HEK293 (cell line): ENCODE data around the gene PALB2.

ENCODE experiments used
- CTCF ChIA-PET: fragments of 350-600 bp; formaldehyde crosslinking; extraction: SDS; loops from one replicate; lab custom pipeline; 2021; ENCODE audit warnings: antibody characterized with exemption; lab: Yijun Ruan, JAX
- POLR2A ChIA-PET: fragments of 300-600 bp; formaldehyde crosslinking; extraction: SDS; loops from one replicate; lab custom pipeline; 2020; ENCODE audit warnings: antibody characterized with exemption, inconsistent platforms; lab: Yijun Ruan, JAX
- H3K27ac ChIP-seq: fragments of 200-500 bp; sonication (Bioruptor generic); 2 replicates; pipeline ENCODE4 v1.5.1; 2014; ENCODE audit warnings: low read depth, low read length, control low read depth, inconsistent platforms; ENCODE audit errors: extremely low read depth
- H3K36me3 ChIP-seq, 2 experiments: fragments of 200-500 bp in 1 of 2; sonication (Bioruptor generic) in 1 of 2; 1 replicate in 1 of 2; 2 replicates in 1 of 2; pipeline ENCODE4 v1.5.1; 2014 to 2017; ENCODE audit warnings: inconsistent platforms in 2 of 2, low read length in 2 of 2; ENCODE audit not compliant: control insufficient read depth in 2 of 2, insufficient read depth in 1 of 2
- H3K4me1 ChIP-seq: fragments of 200-500 bp; sonication (Bioruptor generic); 2 replicates; pipeline ENCODE4 v1.5.1; 2014; ENCODE audit warnings: mild to moderate bottlenecking, low read length, inconsistent platforms; ENCODE audit not compliant: control insufficient read depth, insufficient read depth
- H3K4me3 ChIP-seq: 2 replicates; pipeline ENCODE4 v1.5.1; 2011; ENCODE audit warnings: low read depth, mild to moderate bottlenecking, control low read depth, low read length, moderate library complexity
- H3K9me3 ChIP-seq: fragments of 200-500 bp; sonication (Bioruptor generic); 2 replicates; pipeline ENCODE4 v1.5.1; 2014; ENCODE audit warnings: low read depth, low read length, inconsistent platforms; ENCODE audit not compliant: control insufficient read depth, insufficient read depth
- SALL2 ChIP-seq: fragments of 450-650 bp; formaldehyde crosslinking; IDR thresholded peaks from 2 replicates; pipeline ENCODE4 v1.5.0; 2017; ENCODE audit warnings: missing biosample characterization, mild to moderate bottlenecking, missing genetic modification characterization, borderline replicate concordance
- SCRT2 ChIP-seq: fragments of 450-650 bp; formaldehyde crosslinking; IDR thresholded peaks from 2 replicates; pipeline ENCODE4 v1.5.1; 2016; ENCODE audit warnings: missing biosample characterization, missing genetic modification characterization
- SETDB1 ChIP-seq: IDR thresholded peaks from one replicate; pipeline ENCODE4 v1.6.1; 2017; ENCODE audit warnings: mild to moderate bottlenecking, low read length, moderate library complexity, mixed read lengths; ENCODE audit not compliant: insufficient read length
- ZBTB21 ChIP-seq: fragments of 450-650 bp; formaldehyde crosslinking; IDR thresholded peaks from 2 replicates; pipeline ENCODE4 v1.5.1; 2017; ENCODE audit warnings: missing biosample characterization, missing genetic modification characterization
- ZNF292 ChIP-seq: fragments of 450-650 bp; formaldehyde crosslinking; IDR thresholded peaks from 2 replicates; pipeline ENCODE4 v1.5.1; 2016; ENCODE audit warnings: low read depth, missing biosample characterization, missing genetic modification characterization, borderline replicate concordance
- ZNF302 ChIP-seq: fragments of 450-650 bp; formaldehyde crosslinking; IDR thresholded peaks from 2 replicates; pipeline ENCODE4 v1.5.1; 2016; ENCODE audit warnings: missing biosample characterization, missing genetic modification characterization, low read depth
- ZNF510 ChIP-seq: fragments of 450-650 bp; formaldehyde crosslinking; IDR thresholded peaks from 2 replicates; pipeline ENCODE4 v1.5.1; 2018; ENCODE audit warnings: mild to moderate bottlenecking, missing genetic modification characterization, missing biosample characterization; ENCODE audit not compliant: insufficient replicate concordance
- ZNF544 ChIP-seq: fragments of 450-650 bp; formaldehyde crosslinking; IDR thresholded peaks from 2 replicates; pipeline ENCODE4 v1.5.0; 2017; ENCODE audit warnings: missing biosample characterization, missing genetic modification characterization
- ZNF555 ChIP-seq: fragments of 450-650 bp; formaldehyde crosslinking; conservative IDR thresholded peaks from 2 replicates; pipeline ENCODE4 v1.5.1; 2017; ENCODE audit warnings: missing biosample characterization, mild to moderate bottlenecking, missing genetic modification characterization, inconsistent platforms
- ZNF585B ChIP-seq: fragments of 450-650 bp; formaldehyde crosslinking; IDR thresholded peaks from 2 replicates; pipeline ENCODE4 v1.5.1; 2016; ENCODE audit warnings: missing biosample characterization, missing genetic modification characterization
- ZNF600 ChIP-seq: fragments of 450-650 bp; formaldehyde crosslinking; IDR thresholded peaks from 2 replicates; pipeline ENCODE4 v1.5.1; 2016; ENCODE audit warnings: missing biosample characterization, missing genetic modification characterization
- ZNF623 ChIP-seq: fragments of 450-650 bp; formaldehyde crosslinking; IDR thresholded peaks from 2 replicates; pipeline ENCODE4 v1.5.1; 2016; ENCODE audit warnings: missing biosample characterization, missing genetic modification characterization
- ZNF701 ChIP-seq: fragments of 450-650 bp; formaldehyde crosslinking; IDR thresholded peaks from 2 replicates; pipeline ENCODE4 v1.5.1; 2016; ENCODE audit warnings: missing biosample characterization, missing genetic modification characterization
- ZNF768 ChIP-seq: fragments of 450-650 bp; formaldehyde crosslinking; IDR thresholded peaks from 2 replicates; pipeline ENCODE4 v1.5.1; 2018; ENCODE audit warnings: missing biosample characterization, mild to moderate bottlenecking, missing genetic modification characterization
- ZNF785 ChIP-seq: fragments of 450-650 bp; formaldehyde crosslinking; IDR thresholded peaks from 2 replicates; pipeline ENCODE4 v1.5.1; 2016; ENCODE audit warnings: missing biosample characterization, missing genetic modification characterization
- TF ChIP-seq, protein P1 (sequence below): fragments of 450-650 bp; IDR thresholded peaks from 2 replicates; pipeline ENCODE4 v1.5.1; 2018; ENCODE audit warnings: missing biosample characterization, mild to moderate bottlenecking, missing genetic modification characterization
- TF ChIP-seq, protein P2 (sequence below): fragments of 450-650 bp; formaldehyde crosslinking; conservative IDR thresholded peaks from 2 replicates; pipeline ENCODE4 v1.5.1; 2016; ENCODE audit warnings: low read depth, missing biosample characterization, missing genetic modification characterization
- TF ChIP-seq, protein P3 (sequence below): fragments of 450-650 bp; formaldehyde crosslinking; IDR thresholded peaks from 2 replicates; pipeline ENCODE4 v1.5.1; 2017; ENCODE audit warnings: missing biosample characterization, missing genetic modification characterization
- TF ChIP-seq, protein P4 (sequence below): fragments of 450-650 bp; formaldehyde crosslinking; IDR thresholded peaks from 2 replicates; pipeline ENCODE4 v1.5.1; 2017; ENCODE audit warnings: missing biosample characterization, missing genetic modification characterization
- TF ChIP-seq, protein P5 (sequence below): fragments of 450-650 bp; formaldehyde crosslinking; IDR thresholded peaks from 2 replicates; pipeline ENCODE4 v1.5.1; 2016; ENCODE audit warnings: missing biosample characterization, missing genetic modification characterization

The PALB2 gene

DNA sequence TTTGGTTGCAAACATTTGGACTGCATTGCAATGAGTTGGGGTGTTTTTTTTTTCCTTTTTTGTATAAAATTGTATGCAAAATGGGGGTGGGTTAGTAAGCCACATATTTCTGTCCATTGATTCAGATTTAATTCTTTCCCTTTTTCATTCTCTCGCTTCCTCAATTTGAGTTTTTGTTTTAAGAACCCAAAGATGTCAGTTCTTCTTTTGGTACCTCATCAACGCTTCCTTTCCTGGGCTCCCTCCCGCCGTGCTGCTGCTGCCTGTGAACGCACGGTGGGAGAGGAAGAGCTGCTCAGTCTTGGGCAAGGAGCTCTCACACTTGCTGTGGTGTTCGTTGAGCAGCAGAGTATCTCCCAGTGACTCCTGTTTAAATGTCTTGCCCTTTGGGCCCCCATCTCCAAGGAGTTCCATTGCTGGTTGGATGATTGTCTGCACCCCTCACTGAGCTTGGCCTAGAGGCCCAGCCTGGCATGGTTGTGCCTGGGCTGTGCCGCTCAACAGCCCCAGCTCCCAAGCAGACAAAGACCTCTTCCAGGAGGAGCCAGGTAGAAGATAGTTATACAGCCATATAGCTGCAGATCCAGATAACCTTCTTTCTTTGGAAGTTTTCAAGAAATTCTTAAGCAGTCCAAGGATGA lies 70.0 kb downstream of the PALB2 start:
- H3K27ac ChIP-seq = no peak overlapping the region
- H3K4me1 ChIP-seq = no peaks in the 10 kb centered on the region
- TF ChIP-seq ZNF600 (tag by site-specific recombination) (no peak), ZNF701 (tag by site-specific recombination) (no peak), ZNF585B (tag by site-specific recombination) (no peak), ZNF555 (tag by site-specific recombination) (no peak), ZNF292 (tag by site-specific recombination) (no peak), SCRT2 (tag by site-specific recombination) (no peak), SETDB1 (no peak), ZNF785 (tag by site-specific recombination) (no peak), SALL2 (no peak), ZNF510 (tag by site-specific recombination) (no peak), ZNF302 (tag by site-specific recombination) (no peak), ZNF768 (tag by site-specific recombination) (no peak), ZNF623 (tag by site-specific recombination) (no peak)
- TF ChIP-seq, protein P1, sequence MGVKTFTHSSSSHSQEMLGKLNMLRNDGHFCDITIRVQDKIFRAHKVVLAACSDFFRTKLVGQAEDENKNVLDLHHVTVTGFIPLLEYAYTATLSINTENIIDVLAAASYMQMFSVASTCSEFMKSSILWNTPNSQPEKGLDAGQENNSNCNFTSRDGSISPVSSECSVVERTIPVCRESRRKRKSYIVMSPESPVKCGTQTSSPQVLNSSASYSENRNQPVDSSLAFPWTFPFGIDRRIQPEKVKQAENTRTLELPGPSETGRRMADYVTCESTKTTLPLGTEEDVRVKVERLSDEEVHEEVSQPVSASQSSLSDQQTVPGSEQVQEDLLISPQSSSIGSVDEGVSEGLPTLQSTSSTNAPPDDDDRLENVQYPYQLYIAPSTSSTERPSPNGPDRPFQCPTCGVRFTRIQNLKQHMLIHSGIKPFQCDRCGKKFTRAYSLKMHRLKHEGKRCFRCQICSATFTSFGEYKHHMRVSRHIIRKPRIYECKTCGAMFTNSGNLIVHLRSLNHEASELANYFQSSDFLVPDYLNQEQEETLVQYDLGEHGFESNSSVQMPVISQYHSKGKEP (tag by site-specific recombination) = no peak
- TF ChIP-seq, protein P2, sequence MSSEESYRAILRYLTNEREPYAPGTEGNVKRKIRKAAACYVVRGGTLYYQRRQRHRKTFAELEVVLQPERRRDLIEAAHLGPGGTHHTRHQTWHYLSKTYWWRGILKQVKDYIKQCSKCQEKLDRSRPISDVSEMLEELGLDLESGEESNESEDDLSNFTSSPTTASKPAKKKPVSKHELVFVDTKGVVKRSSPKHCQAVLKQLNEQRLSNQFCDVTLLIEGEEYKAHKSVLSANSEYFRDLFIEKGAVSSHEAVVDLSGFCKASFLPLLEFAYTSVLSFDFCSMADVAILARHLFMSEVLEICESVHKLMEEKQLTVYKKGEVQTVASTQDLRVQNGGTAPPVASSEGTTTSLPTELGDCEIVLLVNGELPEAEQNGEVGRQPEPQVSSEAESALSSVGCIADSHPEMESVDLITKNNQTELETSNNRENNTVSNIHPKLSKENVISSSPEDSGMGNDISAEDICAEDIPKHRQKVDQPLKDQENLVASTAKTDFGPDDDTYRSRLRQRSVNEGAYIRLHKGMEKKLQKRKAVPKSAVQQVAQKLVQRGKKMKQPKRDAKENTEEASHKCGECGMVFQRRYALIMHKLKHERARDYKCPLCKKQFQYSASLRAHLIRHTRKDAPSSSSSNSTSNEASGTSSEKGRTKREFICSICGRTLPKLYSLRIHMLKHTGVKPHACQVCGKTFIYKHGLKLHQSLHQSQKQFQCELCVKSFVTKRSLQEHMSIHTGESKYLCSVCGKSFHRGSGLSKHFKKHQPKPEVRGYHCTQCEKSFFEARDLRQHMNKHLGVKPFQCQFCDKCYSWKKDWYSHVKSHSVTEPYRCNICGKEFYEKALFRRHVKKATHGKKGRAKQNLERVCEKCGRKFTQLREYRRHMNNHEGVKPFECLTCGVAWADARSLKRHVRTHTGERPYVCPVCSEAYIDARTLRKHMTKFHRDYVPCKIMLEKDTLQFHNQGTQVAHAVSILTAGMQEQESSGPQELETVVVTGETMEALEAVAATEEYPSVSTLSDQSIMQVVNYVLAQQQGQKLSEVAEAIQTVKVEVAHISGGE = no peak
- TF ChIP-seq, protein P3, sequence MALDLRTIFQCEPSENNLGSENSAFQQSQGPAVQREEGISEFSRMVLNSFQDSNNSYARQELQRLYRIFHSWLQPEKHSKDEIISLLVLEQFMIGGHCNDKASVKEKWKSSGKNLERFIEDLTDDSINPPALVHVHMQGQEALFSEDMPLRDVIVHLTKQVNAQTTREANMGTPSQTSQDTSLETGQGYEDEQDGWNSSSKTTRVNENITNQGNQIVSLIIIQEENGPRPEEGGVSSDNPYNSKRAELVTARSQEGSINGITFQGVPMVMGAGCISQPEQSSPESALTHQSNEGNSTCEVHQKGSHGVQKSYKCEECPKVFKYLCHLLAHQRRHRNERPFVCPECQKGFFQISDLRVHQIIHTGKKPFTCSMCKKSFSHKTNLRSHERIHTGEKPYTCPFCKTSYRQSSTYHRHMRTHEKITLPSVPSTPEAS (tag by site-specific recombination) = no peak
- H3K36me3 ChIP-seq = peaks cover 35 to 96% of the 10 kb centered on the region in 2 experiments
- ChIA-PET POLR2A (interaction anchor here (0.6 to 1.3 kb wide), 2 partner anchors 13 to 20 kb away, joined by 4 to 5 read pairs; partner anchors contain the start of genes EARS2 and UBFD1), CTCF (interaction anchor here (0.5 kb wide), 1 partner anchor 206 kb away, joined by 3 read pairs; no protein-coding TSS in a partner anchor)
- H3K9me3 ChIP-seq = no peaks in the 10 kb centered on the region
- no peak overlapping the region for H3K4me3 ChIP-seq

DNA sequence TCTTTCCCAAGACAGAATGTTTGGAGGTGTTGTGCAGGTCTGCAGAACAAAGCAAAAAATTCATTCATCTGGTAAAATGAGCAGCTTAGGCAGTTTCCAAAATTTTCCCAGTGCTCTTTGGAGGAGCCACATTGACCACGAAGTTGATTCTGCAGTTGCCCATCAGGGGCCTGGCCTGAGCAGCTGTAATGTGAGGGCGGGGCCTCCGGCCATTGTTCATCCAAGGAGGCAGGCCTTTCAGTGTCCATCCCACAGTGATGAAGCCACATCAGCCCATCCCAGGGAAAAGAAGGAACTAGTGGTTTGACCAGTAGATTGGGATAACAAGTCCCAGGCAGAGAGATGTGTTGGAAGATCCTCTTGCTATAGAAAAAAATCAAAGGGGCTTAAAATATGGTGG lies 73.5 kb downstream of the PALB2 start:
- ChIA-PET POLR2A (interaction anchor here (1.2 kb wide), 1 partner anchor 14 kb away, joined by 5 read pairs; no protein-coding TSS in a partner anchor), CTCF (no interaction called here)
- Histone ChIP-seq H3K36me3 (peaks cover 40 to 97% of the 10 kb centered on the region in 2 experiments), H3K4me1 (no peaks in the 10 kb centered on the region), H3K4me3 (no peak overlapping the region), H3K27ac (no peak overlapping the region), H3K9me3 (no peaks in the 10 kb centered on the region)
- TF ChIP-seq, protein P4, sequence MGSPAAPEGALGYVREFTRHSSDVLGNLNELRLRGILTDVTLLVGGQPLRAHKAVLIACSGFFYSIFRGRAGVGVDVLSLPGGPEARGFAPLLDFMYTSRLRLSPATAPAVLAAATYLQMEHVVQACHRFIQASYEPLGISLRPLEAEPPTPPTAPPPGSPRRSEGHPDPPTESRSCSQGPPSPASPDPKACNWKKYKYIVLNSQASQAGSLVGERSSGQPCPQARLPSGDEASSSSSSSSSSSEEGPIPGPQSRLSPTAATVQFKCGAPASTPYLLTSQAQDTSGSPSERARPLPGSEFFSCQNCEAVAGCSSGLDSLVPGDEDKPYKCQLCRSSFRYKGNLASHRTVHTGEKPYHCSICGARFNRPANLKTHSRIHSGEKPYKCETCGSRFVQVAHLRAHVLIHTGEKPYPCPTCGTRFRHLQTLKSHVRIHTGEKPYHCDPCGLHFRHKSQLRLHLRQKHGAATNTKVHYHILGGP (tag by site-specific recombination) = no peak
- TF ChIP-seq ZNF544 (no peak), ZBTB21 (tag by site-specific recombination) (no peak)
- TF ChIP-seq, protein P5, sequence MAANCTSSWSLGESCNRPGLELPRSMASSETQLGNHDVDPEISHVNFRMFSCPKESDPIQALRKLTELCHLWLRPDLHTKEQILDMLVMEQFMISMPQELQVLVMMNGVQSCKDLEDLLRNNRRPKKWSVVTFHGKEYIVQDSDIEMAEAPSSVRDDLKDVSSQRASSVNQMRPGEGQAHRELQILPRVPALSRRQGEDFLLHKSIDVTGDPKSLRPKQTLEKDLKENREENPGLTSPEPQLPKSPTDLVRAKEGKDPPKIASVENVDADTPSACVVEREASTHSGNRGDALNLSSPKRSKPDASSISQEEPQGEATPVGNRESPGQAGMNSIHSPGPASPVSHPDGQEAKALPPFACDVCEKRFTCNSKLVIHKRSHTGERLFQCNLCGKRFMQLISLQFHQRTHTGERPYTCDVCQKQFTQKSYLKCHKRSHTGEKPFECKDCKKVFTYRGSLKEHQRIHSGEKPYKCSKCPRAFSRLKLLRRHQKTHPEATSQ (tag by site-specific recombination) = no peak
